ENCODE measurements around the gene OR52N5. TPM values are rescaled to one million over a fixed set of nuclear protein-coding genes. Genes with fewer than 3 reads are reported as not detected.

Gene OR52N5
- total and polyA plus RNA-seq, 12 donors: 0.11 TPM; not detected in 11

DNA sequence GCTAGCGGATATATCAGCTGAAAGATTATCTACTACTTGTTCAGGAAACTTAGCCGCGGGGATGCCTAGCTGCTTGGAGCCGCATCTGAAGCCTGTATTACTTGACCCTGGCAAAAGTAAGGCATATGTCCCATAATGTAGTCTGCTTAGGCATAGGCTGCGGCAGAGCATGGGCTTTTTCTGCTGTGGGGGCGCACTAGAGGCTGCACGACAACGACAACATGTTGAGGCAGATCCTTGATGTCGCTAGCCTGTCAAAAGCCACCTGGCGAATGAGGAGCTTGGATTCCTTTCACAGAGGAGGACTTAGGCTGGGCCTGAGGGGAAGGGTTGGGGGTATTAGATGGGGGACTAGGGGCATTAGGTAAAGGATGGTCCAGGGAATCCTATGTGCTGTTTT is 24.4 kb upstream of the OR52N5 start:
- H3K9me3 ChIP-seq (replicated peaks in 1 of 3): no peaks in the 10 kb centered on the region
- DNase-seq: no peak
- H3K27me3 ChIP-seq: peaks cover 7% of the 10 kb centered on the region
- H3K36me3 ChIP-seq (replicated peaks in 1 of 2): no peaks in the 10 kb centered on the region
- no peaks in the 10 kb centered on the region for H3K4me1 ChIP-seq (replicated peaks in 1 of 2)
- no peak overlapping the region for H3K4me3 ChIP-seq
- TF ChIP-seq POLR2A (IDR thresholded peaks at IDR 0.05): no peak
- TF ChIP-seq, protein P1, sequence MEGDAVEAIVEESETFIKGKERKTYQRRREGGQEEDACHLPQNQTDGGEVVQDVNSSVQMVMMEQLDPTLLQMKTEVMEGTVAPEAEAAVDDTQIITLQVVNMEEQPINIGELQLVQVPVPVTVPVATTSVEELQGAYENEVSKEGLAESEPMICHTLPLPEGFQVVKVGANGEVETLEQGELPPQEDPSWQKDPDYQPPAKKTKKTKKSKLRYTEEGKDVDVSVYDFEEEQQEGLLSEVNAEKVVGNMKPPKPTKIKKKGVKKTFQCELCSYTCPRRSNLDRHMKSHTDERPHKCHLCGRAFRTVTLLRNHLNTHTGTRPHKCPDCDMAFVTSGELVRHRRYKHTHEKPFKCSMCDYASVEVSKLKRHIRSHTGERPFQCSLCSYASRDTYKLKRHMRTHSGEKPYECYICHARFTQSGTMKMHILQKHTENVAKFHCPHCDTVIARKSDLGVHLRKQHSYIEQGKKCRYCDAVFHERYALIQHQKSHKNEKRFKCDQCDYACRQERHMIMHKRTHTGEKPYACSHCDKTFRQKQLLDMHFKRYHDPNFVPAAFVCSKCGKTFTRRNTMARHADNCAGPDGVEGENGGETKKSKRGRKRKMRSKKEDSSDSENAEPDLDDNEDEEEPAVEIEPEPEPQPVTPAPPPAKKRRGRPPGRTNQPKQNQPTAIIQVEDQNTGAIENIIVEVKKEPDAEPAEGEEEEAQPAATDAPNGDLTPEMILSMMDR (IDR thresholded peaks at IDR 0.05): no peak
- WGBS, 4 donors: 58 to 80% (median 63%) methylated on average over 10 of the region's 10 CpGs
- H3K27ac ChIP-seq: no peak overlapping the region
- intact Hi-C loops (cut with DNase I): loop anchor here (5.0 to 10.0 kb wide), 4 partner anchors 213 to 685 kb away; partner anchors contain the start of gene TRIM6 (in 1 of the 2)

GRCh38 chr11:5803982-5804381 is 20.8 kb upstream of the OR52N5 start:
- Histone ChIP-seq H3K27me3 (peaks cover 4% of the 10 kb centered on the region), H3K27ac (no peak overlapping the region), H3K36me3 (replicated peaks in 1 of 2) (no peaks in the 10 kb centered on the region), H3K9me3 (replicated peaks in 1 of 3) (no peaks in the 10 kb centered on the region), H3K4me3 (no peak overlapping the region), H3K4me1 (replicated peaks in 1 of 2) (no peaks in the 10 kb centered on the region)
- intact Hi-C loops (cut with DNase I): loop anchor here (10.0 kb wide), 2 partner anchors 209 to 329 kb away; partner anchors contain the start of gene TRIM6 (in 1 of the 2)
- no peak for DNase-seq
- TF ChIP-seq, protein P1 (IDR thresholded peaks at IDR 0.05): no peak
- TF ChIP-seq POLR2A (IDR thresholded peaks at IDR 0.05): no peak
- WGBS, 4 donors: 80 to 88% (median 82%) methylated on average over 5 of the region's 5 CpGs

- no peaks in the 10 kb centered on the region for H3K36me3 ChIP-seq (replicated peaks in 1 of 2)
- no peaks in the 10 kb centered on the region for H3K27me3 ChIP-seq
- WGBS, 4 donors: 79 to 84% (median 81%) methylated on average over 6 of the region's 6 CpGs
- intact Hi-C loops (cut with DNase I): no loop called here
- H3K4me1 ChIP-seq (replicated peaks in 1 of 2): no peaks in the 10 kb centered on the region
- no peak overlapping the region for H3K27ac ChIP-seq
- TF ChIP-seq POLR2A (IDR thresholded peaks at IDR 0.05): no peak
- TF ChIP-seq, protein P1 (IDR thresholded peaks at IDR 0.05): no peak
- no peak overlapping the region for H3K4me3 ChIP-seq
- no peak for DNase-seq
- H3K9me3 ChIP-seq (replicated peaks in 1 of 3): no peaks in the 10 kb centered on the region
These were observed 13.4 kb upstream of the OR52N5 start for GRCh38 chr11:5796541-5796940.

DNA sequence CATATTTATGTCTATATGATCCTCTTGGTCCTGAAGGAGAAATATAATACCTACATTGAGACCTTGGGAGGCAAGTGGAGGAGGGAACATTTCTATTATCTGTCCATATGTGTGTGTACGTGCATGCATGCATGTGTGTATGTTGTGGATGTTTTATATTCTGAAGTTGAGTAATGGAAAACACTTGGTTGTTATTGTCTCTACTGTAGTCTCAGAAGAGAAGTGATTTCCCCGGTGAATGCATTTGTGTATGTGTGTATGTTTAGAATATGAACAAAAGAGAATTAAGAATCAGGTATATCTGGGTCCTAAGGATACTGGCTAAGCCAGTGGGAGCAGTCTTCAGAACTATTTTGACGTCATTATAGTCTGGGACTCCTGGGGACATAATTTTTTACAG is 8.0 kb upstream of the OR52N5 start, which contains the start of gene OR52N1:
Gene OR52N1 (minus strand): TSS at position 101 of the 400 bp plus-strand sequence. CDS start 2,449 bp downstream, outside the sequence.
- no peaks in the 10 kb centered on the region for H3K27me3 ChIP-seq
- no peak within 1 kb of the TSS for H3K4me3 ChIP-seq
- no peaks in the 10 kb centered on the region for H3K4me1 ChIP-seq (replicated peaks in 1 of 2)
- no peaks in the 10 kb centered on the region for H3K9me3 ChIP-seq (replicated peaks in 1 of 3)
- no peak for DNase-seq
- H3K36me3 ChIP-seq (replicated peaks in 1 of 2): no peaks in the 10 kb centered on the region
- intact Hi-C loops (cut with DNase I): no loop called here
- no peak within 1 kb of the TSS for H3K27ac ChIP-seq
- TF ChIP-seq, protein P1 (IDR thresholded peaks at IDR 0.05): no peak
- no peak for TF ChIP-seq POLR2A (IDR thresholded peaks at IDR 0.05)
- WGBS, 4 donors: 67 to 77% (median 71%) methylated on average over 3 of the region's 3 CpGs
